Right ventricle myocardium superior (tissue), 1 donor: ENCODE data around the gene ST3GAL2. TPM values are rescaled to one million over a fixed set of nuclear protein-coding genes. Genes with fewer than 3 reads are reported as not detected.
"Not testable (repeated sequence)": the region's sequence is repeated elsewhere in the genome, so short reads cannot be mapped to it uniquely, and the experiment has no call there.

Experiments
- ATAC-seq: fragments of 200-7000 bp; cut with Tn5 transposase; one replicate; pipeline ENCODE4 v1.9.1; 2020; ENCODE audit warnings: mild to moderate bottlenecking; ENCODE audit not compliant: poor library complexity
- DNase-seq: peaks from one replicate; pipeline ENCODE4 v3.0.0-alpha.2; 2020
- intact Hi-C: fragments of 100-400 bp; cut with DNase I; formaldehyde crosslinking; loops from one replicate; pipeline ENCODE4 v1.11.2; 2022
- total RNA-seq: library from RNA; stranded (reverse); fragmentation: NEBNext Ultra II Directional; extraction: Animal tissue kit (Norgen Biotek cat#: 25700); gene quantifications from one replicate; pipeline ENCODE4 v1.2.1, GENCODE V29; 2021
- donor health status: DM: no; HTN: yes; CAD: no; lungs with severe emphysema.

ST3GAL2 gene
- total RNA-seq, 1 donor from 2014 or later = 19.6 TPM

DNA sequence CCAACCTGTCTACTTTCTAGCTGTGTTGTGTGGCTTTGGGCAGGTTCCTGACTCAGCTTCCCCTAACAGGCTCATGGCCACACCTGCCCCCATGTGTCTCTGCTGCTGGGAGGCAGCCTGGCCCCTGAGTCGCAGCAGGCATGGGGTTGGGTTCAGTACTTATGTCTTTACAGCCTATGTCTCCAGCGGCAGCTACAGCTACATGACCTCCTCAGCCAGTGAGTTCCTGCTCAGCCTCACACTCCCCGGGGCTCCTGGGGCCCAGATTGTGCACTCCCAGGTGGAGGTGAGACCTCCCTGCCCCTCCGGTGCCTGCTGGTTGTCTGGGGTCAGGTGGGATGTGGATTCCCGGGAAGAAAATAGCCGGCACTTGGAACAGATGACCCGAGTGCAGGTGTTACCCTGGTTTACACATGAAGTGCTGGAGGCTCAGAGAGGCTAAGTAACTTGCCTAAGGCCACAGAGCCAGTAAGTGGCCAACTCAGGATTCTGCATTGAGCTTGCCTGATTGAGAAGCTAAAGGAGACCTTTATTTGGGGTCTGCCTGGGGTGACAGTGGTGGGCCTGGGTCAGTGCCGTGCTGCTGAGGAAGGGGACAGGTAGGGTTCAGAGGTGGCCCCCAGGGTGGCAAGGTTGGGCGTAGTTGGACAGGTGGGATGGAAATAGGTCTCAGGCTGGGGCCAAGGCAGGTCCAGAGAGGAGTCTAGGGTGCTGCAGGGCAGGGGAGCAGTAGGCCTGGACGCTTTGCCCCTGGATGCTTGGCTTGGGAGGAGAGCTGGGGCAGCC lies 31.4 kb upstream of the ST3GAL2 start:
- ATAC-seq (no peak), DNase-seq (no peak)
- intact Hi-C loops = no loop called here

GRCh38 chr16:70468776-70469525 lies 30.1 kb upstream of the ST3GAL2 start:
- DNase-seq = no peak
- ATAC-seq = no peak
- intact Hi-C loops = no loop called here

DNA sequence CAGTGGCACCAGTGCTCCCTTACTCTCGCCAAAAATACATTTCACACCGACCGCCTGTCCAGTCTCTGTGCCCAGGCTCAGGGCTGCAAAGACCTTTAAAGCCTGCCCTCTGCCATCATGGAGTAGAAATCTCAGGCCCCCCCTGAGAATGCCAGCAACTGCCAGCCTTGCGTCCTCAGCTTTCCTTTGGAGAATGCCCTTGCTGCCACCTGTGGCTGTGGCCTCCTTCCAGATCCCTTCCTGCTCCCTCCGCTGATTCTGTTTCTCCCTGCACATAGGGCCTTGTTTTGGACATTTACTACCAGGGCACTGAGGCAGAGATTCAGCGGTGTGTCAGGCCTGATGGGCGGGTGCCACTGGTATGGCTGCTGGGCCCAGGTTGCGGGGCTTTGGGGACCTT lies 28.7 kb upstream of the ST3GAL2 start:
- intact Hi-C loops = no loop called here
- ATAC-seq (no peak), DNase-seq (no peak)

- ATAC-seq = no peak
- intact Hi-C loops = no loop called here
- no peak for DNase-seq
These were observed 28.2 kb upstream of the ST3GAL2 start for GRCh38 chr16:70467113-70467512.

DNA sequence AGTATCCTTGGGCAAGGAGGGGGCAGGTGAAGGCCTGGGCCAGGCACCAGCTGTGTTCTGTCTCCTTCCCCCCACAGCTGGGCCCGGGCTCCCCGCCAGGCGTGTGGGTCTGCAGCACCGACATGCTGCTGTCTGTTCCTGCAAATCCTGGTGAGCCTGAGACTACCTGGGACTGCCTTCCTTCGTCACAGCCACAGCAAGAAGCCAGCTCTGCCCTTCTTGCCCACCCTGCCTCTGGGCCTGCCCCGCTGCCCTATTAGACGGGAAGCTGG lies 27.8 kb upstream of the ST3GAL2 start:
- DNase-seq (no peak), ATAC-seq (no peak)
- intact Hi-C loops = no loop called here

DNA sequence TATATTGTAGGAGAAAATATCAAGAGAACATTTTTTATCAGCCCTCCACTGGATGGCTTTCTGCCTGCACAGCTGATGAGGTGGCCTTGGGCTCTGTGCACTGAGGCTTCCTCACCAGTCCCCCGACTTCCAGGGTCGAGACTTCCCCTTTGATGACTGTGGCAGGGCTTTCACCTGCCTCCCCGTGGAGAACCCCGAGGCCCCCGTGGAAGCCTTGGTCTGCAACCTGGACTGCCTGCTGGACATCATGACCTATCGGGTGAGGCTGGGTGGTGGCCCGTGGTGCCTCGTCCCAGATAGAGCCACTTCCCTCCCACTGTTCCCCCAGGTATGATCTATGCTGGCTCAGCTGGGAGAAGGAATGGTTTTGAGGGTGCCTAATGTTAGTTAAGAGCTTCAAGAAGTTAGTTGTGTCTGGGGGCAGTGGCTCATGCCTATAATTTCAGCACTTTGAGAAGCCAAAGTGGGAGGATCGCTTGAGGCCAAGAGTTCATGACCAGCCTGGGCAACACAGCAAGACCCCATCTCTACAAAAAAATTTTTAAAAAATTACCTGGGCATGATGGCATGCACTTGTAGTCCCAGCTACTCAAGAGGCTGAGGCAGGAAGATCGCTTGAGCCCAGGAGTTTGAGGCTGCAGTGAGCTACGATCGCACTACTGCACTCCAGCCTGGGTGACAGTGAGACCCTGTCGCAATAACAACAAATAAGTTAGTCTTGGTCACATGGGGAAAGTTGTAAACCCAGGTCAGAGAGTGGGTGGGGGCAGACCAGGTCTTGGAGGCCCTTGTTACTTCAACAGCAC lies 27.3 kb upstream of the ST3GAL2 start:
- ATAC-seq = no peak
- intact Hi-C loops = no loop called here

DNA sequence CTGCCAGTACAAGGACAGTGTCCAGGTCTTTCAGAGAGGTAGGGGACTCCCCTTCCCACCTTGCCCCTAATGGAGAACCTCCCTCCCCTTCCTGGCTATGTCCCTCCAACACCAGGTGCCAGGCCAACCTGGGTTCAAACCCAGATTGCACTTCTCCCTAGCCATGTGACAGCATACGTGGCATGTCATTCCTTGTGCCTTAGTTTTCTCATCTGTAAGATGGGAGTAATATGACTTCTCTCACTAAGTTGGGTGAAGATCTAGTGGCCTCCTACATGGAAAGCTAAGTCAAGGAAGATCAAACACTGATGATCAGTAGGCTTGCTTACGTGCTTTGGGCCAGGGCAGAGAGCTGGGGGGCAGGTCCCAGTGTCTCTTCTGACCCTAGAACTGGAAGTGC lies 24.3 kb upstream of the ST3GAL2 start:
- ATAC-seq (no peak), DNase-seq (no peak)
- intact Hi-C loops = no loop called here

More for the DNA sequence above, 27.3 kb upstream of the ST3GAL2 start:
- no peak for DNase-seq

GRCh38 chr16:70460737-70461261 lies 21.9 kb upstream of the ST3GAL2 start:
- ATAC-seq = peak; percentile 78
- no peak for DNase-seq
- intact Hi-C loops = no loop called here

DNA sequence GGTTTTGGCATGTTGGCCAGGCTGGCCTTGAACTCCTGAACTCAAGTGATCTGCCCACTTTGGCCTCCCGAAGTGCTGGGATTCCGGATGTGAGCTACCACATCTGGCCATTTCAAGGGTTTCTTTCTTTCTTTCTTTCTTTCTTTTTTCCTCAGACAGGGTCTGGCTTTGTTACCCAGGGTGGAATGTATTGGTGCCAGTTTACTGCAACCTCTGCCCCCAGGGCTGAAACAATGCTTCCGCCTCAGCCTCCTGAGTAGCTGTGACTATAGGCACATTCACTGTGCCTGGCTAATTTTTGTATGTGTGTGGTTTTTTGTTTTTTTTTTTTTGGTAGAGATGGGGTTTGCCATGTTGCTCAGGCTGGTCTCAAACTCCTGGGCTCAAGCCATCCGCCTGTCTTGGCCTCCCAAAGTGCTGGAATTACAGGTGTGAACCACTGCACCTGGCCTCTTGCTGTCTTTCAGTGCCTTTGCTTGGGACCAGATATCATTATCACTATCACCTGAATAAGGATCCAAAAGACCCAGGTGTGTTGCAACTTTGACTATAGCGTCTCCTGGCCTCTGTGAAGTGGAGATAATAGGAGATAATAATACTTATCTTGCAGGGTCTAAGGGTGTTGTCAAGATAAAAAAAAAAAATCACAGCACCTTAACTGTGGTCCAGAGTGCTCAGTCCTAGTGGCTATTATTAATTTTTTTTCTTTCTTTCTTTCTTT lies 18.7 kb upstream of the ST3GAL2 start:
- intact Hi-C loops = no loop called here
- ATAC-seq = no peak
- DNase-seq = no peak

GRCh38 chr16:70455910-70456309 lies 17.0 kb upstream of the ST3GAL2 start:
- intact Hi-C loops = no loop called here
- DNase-seq (peak; percentile 24), ATAC-seq (no peak)

DNA sequence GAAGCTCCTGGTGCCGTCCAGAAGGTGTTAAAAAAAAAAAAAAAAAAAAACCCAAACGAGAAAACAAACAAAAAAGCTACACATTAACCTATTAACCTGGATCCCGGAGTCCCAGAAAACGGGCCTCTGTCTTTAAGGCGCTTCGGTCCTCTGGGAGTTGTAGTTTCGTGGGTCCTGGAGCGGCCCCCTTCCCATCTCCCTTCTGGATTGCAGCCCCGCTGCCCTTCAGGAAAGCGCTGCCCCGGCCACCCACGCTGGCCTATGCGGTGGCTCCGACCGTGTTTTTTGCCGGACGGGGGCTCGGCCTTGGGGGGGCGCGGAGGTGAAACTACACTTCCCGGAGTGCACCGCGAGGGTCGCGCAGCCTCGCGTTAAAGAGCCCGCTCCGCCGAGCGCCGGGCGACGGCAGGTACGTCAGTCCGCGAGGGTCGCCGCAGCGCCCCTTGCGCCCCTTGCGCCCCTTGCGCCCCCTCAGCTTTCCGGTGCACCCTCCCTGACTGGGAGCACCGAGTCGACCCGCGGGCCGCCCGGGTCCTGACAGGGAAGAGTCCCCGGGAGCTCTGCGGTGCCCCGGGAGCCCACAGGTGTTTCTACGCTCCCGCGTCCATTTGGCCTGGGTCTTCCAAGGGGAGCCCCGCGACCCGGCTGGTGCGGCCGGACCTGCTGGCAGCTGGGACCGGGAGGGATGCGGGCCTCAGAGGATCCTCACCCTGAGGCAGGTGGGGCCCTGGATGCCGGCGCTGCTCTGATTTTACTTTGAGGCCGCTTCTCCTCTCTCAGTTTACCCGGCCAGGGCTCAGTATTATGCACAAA lies 15.5 kb upstream of the ST3GAL2 start, which contains the start of gene FCSK:
FCSK (plus strand) TSS at position 374 of the 813 bp plus-strand sequence. CDS start 8,596 bp downstream, outside the sequence.
- DNase-seq (peak; percentile 81), ATAC-seq (peak; percentile 96)
- intact Hi-C loops = no loop called here

DNA sequence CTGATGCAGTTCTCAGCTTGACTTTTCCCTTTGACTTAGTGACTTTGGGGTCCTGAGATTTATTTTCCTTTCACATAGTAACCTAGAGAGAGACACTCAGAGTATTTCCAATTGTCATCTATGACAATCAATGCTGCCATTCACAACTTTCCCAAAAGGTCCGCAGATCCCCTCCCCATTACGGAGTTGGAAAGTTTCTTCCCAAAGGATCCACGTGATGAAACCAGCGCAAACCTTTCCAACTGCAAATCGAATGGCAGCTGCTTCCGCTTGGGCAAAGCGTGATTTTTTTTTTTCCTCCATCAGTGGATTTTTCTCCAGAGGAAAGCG lies 15.0 kb upstream of the ST3GAL2 start:
- DNase-seq (no peak), ATAC-seq (peak; percentile 55)
- intact Hi-C loops = no loop called here

GRCh38 chr16:70453117-70453891 lies 14.4 kb upstream of the ST3GAL2 start:
- intact Hi-C loops = no loop called here
- ATAC-seq (no peak), DNase-seq (peak; percentile 21)

- intact Hi-C loops = not testable (repeated sequence)
- peak; percentile 32 for DNase-seq
These were observed 12.1 kb upstream of the ST3GAL2 start for GRCh38 chr16:70451004-70451340.

GRCh38 chr16:70450142-70451003 lies 11.5 kb upstream of the ST3GAL2 start:
- DNase-seq = peak; percentile 26
- ATAC-seq, intact Hi-C loops: not testable (repeated sequence)

More at GRCh38 chr16:70451004-70451340, 12.1 kb upstream of the ST3GAL2 start:
- not testable (repeated sequence) for ATAC-seq

DNA sequence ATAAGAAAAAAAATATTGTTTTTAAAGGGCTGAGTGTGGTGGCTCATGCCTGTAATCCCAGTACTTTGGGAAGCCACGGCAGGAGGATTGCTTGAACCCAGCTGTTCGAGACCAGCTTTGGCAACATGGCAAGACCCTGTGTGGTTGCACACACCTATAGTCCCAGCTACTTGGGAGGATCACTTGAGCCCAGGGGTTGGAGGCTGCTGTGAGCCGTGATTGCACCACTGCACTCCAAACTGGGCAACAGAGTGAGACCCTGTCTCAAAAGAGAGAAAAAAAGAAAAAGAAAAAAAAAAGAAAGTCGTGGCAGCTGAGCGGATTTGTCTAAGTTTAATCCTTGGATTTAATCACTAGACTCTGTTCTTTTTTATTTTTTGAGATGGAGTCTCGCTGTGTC lies 9.2 kb upstream of the ST3GAL2 start:
- no peak for DNase-seq
- ATAC-seq = no peak
- intact Hi-C loops = no loop called here
